HCT116 (cell line): Measurements from ENCODE around the gene USP28. TPM values are rescaled to one million over a fixed set of nuclear protein-coding genes. Genes with fewer than 3 reads are reported as not detected.

Experiments
- ATAC-seq: fragments of 200-7000 bp; cut with Tn5 transposase; 2 replicates; pipeline ENCODE4 v1.9.1; 2020; ENCODE audit warnings: mild to moderate bottlenecking, moderate library complexity
- BruUV-seq: library from RNA; stranded (reverse); fragments of 400-500 nt; replicated peaks from 2 replicates; lab custom pipeline; 2021; lab: Mats Ljungman, UMichigan
- CTCF ChIA-PET: fragments of 300-600 bp; sonication (Branson Sonifier 250); formaldehyde crosslinking; loops from one replicate; lab custom pipeline; 2021; ENCODE audit warnings: antibody characterized with exemption; lab: Charles Lee
- POLR2A ChIA-PET: fragments of 300-600, 350-600 bp; sonication (Branson Sonifier 250); formaldehyde crosslinking; loops from one replicate; lab custom pipeline; 2021; ENCODE audit warnings: antibody characterized with exemption; lab: Charles Lee
- RAD21 ChIA-PET, 2 experiments: fragments of 300-600 bp; sonication (Branson Sonifier 250); formaldehyde crosslinking; loops; one replicate each; lab custom pipeline; 2023; ENCODE audit warnings: low total read pairs in 2 of 2; ENCODE audit not compliant: uncharacterized antibody in 2 of 2, unreplicated experiment in 2 of 2, low non-redundant PET in 1 of 2; lab: Charles Lee
- DNase-seq: peaks from one replicate; pipeline ENCODE4 v3.0.0-alpha.2; 2010; ENCODE audit warnings: low read depth, low spot score
- H2AFZ ChIP-seq: fragments of 200-600 bp; shearing (Covaris generic), sonication (generic); 2 replicates; pipeline ENCODE4 v1.6.1; 2017; ENCODE audit warnings: low read depth, mixed run types, mixed read lengths, antibody characterized with exemption, low read length; ENCODE audit not compliant: poor library complexity, severe bottlenecking
- H3K27ac ChIP-seq: 2 replicates; pipeline ENCODE4 v1.5.1; 2012; ENCODE audit warnings: low read depth, low read length
- H3K27me3 ChIP-seq: fragments of 200-600 bp; sonication (generic); 2 replicates; pipeline ENCODE4 v1.6.1; 2016; ENCODE audit warnings: mixed run types, low read length, mixed read lengths; ENCODE audit not compliant: insufficient read depth
- H3K36me3 ChIP-seq, 2 experiments: fragments of 200-500 bp in 1 of 2; fragments of 200-600 bp in 1 of 2; sonication (Bioruptor generic) in 1 of 2; sonication (generic) in 1 of 2; 2 replicates each; pipeline versions ENCODE4 v1.5.1 to v1.6.1; 2014 to 2016; ENCODE audit warnings: low read length in 2 of 2, inconsistent platforms in 1 of 2, mixed read lengths in 1 of 2, mixed run types in 1 of 2; ENCODE audit not compliant: insufficient read depth in 2 of 2, control insufficient read depth in 1 of 2
- H3K4me1 ChIP-seq, 2 experiments: fragments of 200-600 bp in 1 of 2; sonication (generic) in 1 of 2; 2 replicates each; pipeline versions ENCODE4 v1.5.1 to v1.6.1; 2012 to 2017; ENCODE audit warnings: low read length in 2 of 2, inconsistent platforms in 1 of 2, mild to moderate bottlenecking in 1 of 2, mixed read lengths in 1 of 2, mixed run types in 1 of 2, moderate library complexity in 1 of 2; ENCODE audit not compliant: insufficient read depth in 2 of 2, control insufficient read depth in 1 of 2
- H3K4me2 ChIP-seq: fragments of 200-600 bp; sonication (generic); 2 replicates; pipeline ENCODE4 v1.6.1; 2017; ENCODE audit warnings: mixed run types, low read length, mixed read lengths
- H3K4me3 ChIP-seq, 2 experiments: fragments of 200-600 bp in 1 of 2; sonication (generic) in 1 of 2; replicated peaks in 1 of 2; 2 replicates each; pipeline ENCODE4 v1.5.1; 2011 to 2016; ENCODE audit warnings: low read length in 2 of 2, control low read depth in 1 of 2, low read depth in 1 of 2, mild to moderate bottlenecking in 1 of 2, mixed read lengths in 1 of 2, mixed run types in 1 of 2
- H3K79me2 ChIP-seq: fragments of 200-600 bp; sonication (generic); 2 replicates; pipeline ENCODE4 v1.6.1; 2017; ENCODE audit warnings: mild to moderate bottlenecking, mixed run types, low read length, moderate library complexity, mixed read lengths; ENCODE audit not compliant: insufficient read depth
- H3K9ac ChIP-seq: fragments of 200-600 bp; sonication (generic); 2 replicates; pipeline ENCODE4 v1.6.1; 2016; ENCODE audit warnings: low read length, mixed read lengths
- H3K9me2 ChIP-seq: fragments of 200-600 bp; sonication (generic), shearing (Covaris generic); 2 replicates; pipeline ENCODE4 v1.6.1; 2017; ENCODE audit warnings: mixed run types, mild to moderate bottlenecking, moderate library complexity; ENCODE audit not compliant: insufficient read depth
- H3K9me3 ChIP-seq, 2 experiments: fragments of 200-500 bp in 1 of 2; fragments of 200-600 bp in 1 of 2; sonication (Bioruptor generic) in 1 of 2; sonication (generic) in 1 of 2; 2 replicates each; pipeline ENCODE4 v1.6.1; 2014 to 2017; ENCODE audit warnings: low read length in 2 of 2, mixed read lengths in 2 of 2, inconsistent platforms in 1 of 2, low read depth in 1 of 2, mild to moderate bottlenecking in 1 of 2, mixed run types in 1 of 2, moderate library complexity in 1 of 2; ENCODE audit not compliant: control insufficient read depth in 1 of 2, insufficient read depth in 1 of 2
- H4K20me1 ChIP-seq: fragments of 200-600 bp; sonication (generic), shearing (Covaris generic); 2 replicates; pipeline ENCODE4 v1.6.1; 2017; ENCODE audit warnings: mixed run types, mild to moderate bottlenecking, moderate library complexity; ENCODE audit not compliant: insufficient read depth
- CEBPB ChIP-seq: IDR thresholded peaks from 2 replicates; pipeline ENCODE4 v1.6.1; 2012; ENCODE audit warnings: low read depth
- JUND ChIP-seq: IDR thresholded peaks from 2 replicates; pipeline ENCODE4 v1.6.1; 2012
- POLR2A ChIP-seq: IDR thresholded peaks from 2 replicates; pipeline ENCODE4 v1.7.0; 2011; ENCODE audit warnings: borderline replicate concordance; ENCODE audit not compliant: insufficient read depth, insufficient read length; ENCODE audit errors: extremely low read depth
- POLR2AphosphoS5 ChIP-seq: IDR thresholded peaks from 2 replicates; pipeline ENCODE4 v1.6.1; 2011; ENCODE audit warnings: mild to moderate bottlenecking, low read depth, low read length, moderate library complexity
- RAD21 ChIP-seq: IDR thresholded peaks from 2 replicates; pipeline ENCODE4 v1.6.1; 2012; ENCODE audit warnings: low read depth, mild to moderate bottlenecking
- SIN3A ChIP-seq: IDR thresholded peaks from 2 replicates; pipeline ENCODE4 v1.6.1; 2012; ENCODE audit warnings: low read depth
- SP1 ChIP-seq: IDR thresholded peaks from 2 replicates; pipeline ENCODE4 v1.6.1; 2012; ENCODE audit warnings: low read depth
- TCF7L2 ChIP-seq: IDR thresholded peaks from 2 replicates; pipeline ENCODE4 v1.7.0; 2011; ENCODE audit warnings: borderline replicate concordance, inconsistent platforms; ENCODE audit not compliant: insufficient read depth, insufficient read length; ENCODE audit errors: extremely low read depth
- YY1 ChIP-seq: IDR thresholded peaks from 2 replicates; pipeline ENCODE4 v1.6.1; 2011; ENCODE audit warnings: low read length, low read depth, moderate library complexity, mild to moderate bottlenecking; ENCODE audit not compliant: insufficient replicate concordance; ENCODE audit errors: extremely low read depth
- ZFX ChIP-seq: fragments of 450-650 bp; IDR thresholded peaks from 2 replicates; pipeline ENCODE4 v1.6.1; 2017
- ZNF274 ChIP-seq: fragments of 200-500 bp; sonication (Bioruptor generic); IDR thresholded peaks from 2 replicates; pipeline ENCODE4 v1.6.1; 2014; ENCODE audit warnings: mild to moderate bottlenecking, low read depth, low read length, inconsistent platforms
- intact Hi-C: fragments of 100-400 bp; cut with micrococcal nuclease; formaldehyde crosslinking; loops from 2 replicates; pipeline ENCODE4 v1.10.0; 2022
- total RNA-seq: library from RNA; stranded (reverse); gene quantifications from one replicate; pipeline ENCODE4 v1.2.1, GENCODE V29; 2021; ENCODE audit not compliant: unreplicated experiment
- TF ChIP-seq, protein P1 (sequence below): IDR thresholded peaks from 2 replicates; pipeline ENCODE4 v1.6.1; 2012
- TF ChIP-seq, protein P2 (sequence below): IDR thresholded peaks from 2 replicates; pipeline ENCODE4 v1.6.1; 2012
- TF ChIP-seq, protein P3 (sequence below): IDR thresholded peaks from 2 replicates; pipeline ENCODE4 v1.6.1; 2011; ENCODE audit warnings: mild to moderate bottlenecking, low read length, moderate library complexity; ENCODE audit not compliant: insufficient replicate concordance; ENCODE audit errors: extremely low read depth
- TF ChIP-seq, protein P4 (sequence below): IDR thresholded peaks from 2 replicates; pipeline ENCODE4 v1.6.1; 2012; ENCODE audit warnings: low read depth
- TF ChIP-seq, protein P5 (sequence below), 3 experiments: fragments of 200-600 bp in 1 of 3; sonication (generic) in 1 of 3; IDR thresholded peaks in 2 of 3; conservative IDR thresholded peaks in 1 of 3; 2 replicates each; pipeline ENCODE4 v1.5.1; 2012 to 2017; ENCODE audit warnings: low read depth in 2 of 3, low read length in 2 of 3, antibody characterized with exemption in 1 of 3, borderline replicate concordance in 1 of 3, control low read depth in 1 of 3, mild to moderate bottlenecking in 1 of 3, mixed read lengths in 1 of 3, mixed run types in 1 of 3, moderate library complexity in 1 of 3; ENCODE audit not compliant: insufficient read depth in 1 of 3

The USP28 gene
- total RNA-seq, 1 experiment from 2014 or later, result 23.5 TPM

DNA sequence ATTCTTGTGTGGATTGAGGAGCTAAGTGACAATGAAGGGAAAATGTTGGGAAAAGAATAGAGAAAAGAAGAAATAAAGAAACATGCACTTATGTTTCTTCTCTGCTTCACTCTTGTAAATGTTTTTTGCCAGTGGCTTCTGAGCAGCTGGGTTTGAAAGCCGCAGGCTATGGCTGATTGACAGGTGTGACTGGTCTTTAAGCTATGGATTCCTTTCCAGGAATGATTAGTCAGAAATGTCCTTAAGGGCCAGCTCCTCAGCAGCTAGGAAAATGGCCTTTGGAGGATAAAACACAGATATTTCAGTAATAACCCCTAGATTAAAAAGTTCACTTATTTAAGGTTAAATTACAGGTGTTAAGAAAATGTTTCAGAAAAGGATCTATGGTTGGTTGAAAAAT, 6.5 kb upstream of the USP28 start:
- POLR2A ChIA-PET, result no interaction called here
- no peaks in the 10 kb centered on the region; a peak in 1 of 4 replicates for H3K4me1 ChIP-seq
- no peak overlapping the region for H3K9ac ChIP-seq
- no peak overlapping the region for H3K4me3 ChIP-seq
- no peaks in the 10 kb centered on the region for H4K20me1 ChIP-seq
- no TSS peak for BruUV-seq
- H3K9me3 ChIP-seq, result no peaks in the 10 kb centered on the region
- no peaks in the 10 kb centered on the region for H3K9me2 ChIP-seq
- no peak for TF ChIP-seq RAD21
- TF ChIP-seq, protein P1, sequence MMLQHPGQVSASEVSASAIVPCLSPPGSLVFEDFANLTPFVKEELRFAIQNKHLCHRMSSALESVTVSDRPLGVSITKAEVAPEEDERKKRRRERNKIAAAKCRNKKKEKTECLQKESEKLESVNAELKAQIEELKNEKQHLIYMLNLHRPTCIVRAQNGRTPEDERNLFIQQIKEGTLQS, result no peak
- no peak for TF ChIP-seq JUND
- no peak for TF ChIP-seq YY1
- no peak for TF ChIP-seq ZFX
- TF ChIP-seq, protein P2, sequence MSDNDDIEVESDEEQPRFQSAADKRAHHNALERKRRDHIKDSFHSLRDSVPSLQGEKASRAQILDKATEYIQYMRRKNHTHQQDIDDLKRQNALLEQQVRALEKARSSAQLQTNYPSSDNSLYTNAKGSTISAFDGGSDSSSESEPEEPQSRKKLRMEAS, result no peak
- TF ChIP-seq, protein P3, sequence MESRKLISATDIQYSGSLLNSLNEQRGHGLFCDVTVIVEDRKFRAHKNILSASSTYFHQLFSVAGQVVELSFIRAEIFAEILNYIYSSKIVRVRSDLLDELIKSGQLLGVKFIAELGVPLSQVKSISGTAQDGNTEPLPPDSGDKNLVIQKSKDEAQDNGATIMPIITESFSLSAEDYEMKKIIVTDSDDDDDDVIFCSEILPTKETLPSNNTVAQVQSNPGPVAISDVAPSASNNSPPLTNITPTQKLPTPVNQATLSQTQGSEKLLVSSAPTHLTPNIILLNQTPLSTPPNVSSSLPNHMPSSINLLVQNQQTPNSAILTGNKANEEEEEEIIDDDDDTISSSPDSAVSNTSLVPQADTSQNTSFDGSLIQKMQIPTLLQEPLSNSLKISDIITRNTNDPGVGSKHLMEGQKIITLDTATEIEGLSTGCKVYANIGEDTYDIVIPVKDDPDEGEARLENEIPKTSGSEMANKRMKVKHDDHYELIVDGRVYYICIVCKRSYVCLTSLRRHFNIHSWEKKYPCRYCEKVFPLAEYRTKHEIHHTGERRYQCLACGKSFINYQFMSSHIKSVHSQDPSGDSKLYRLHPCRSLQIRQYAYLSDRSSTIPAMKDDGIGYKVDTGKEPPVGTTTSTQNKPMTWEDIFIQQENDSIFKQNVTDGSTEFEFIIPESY, result no peak
- no peak for TF ChIP-seq ZNF274
- TF ChIP-seq CEBPB, result no peak
- TF ChIP-seq, protein P4, sequence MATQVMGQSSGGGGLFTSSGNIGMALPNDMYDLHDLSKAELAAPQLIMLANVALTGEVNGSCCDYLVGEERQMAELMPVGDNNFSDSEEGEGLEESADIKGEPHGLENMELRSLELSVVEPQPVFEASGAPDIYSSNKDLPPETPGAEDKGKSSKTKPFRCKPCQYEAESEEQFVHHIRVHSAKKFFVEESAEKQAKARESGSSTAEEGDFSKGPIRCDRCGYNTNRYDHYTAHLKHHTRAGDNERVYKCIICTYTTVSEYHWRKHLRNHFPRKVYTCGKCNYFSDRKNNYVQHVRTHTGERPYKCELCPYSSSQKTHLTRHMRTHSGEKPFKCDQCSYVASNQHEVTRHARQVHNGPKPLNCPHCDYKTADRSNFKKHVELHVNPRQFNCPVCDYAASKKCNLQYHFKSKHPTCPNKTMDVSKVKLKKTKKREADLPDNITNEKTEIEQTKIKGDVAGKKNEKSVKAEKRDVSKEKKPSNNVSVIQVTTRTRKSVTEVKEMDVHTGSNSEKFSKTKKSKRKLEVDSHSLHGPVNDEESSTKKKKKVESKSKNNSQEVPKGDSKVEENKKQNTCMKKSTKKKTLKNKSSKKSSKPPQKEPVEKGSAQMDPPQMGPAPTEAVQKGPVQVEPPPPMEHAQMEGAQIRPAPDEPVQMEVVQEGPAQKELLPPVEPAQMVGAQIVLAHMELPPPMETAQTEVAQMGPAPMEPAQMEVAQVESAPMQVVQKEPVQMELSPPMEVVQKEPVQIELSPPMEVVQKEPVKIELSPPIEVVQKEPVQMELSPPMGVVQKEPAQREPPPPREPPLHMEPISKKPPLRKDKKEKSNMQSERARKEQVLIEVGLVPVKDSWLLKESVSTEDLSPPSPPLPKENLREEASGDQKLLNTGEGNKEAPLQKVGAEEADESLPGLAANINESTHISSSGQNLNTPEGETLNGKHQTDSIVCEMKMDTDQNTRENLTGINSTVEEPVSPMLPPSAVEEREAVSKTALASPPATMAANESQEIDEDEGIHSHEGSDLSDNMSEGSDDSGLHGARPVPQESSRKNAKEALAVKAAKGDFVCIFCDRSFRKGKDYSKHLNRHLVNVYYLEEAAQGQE, result no peak
- no peak for TF ChIP-seq TCF7L2
- no peak for TF ChIP-seq POLR2AphosphoS5
- no peak for TF ChIP-seq SIN3A
- TF ChIP-seq, protein P5, sequence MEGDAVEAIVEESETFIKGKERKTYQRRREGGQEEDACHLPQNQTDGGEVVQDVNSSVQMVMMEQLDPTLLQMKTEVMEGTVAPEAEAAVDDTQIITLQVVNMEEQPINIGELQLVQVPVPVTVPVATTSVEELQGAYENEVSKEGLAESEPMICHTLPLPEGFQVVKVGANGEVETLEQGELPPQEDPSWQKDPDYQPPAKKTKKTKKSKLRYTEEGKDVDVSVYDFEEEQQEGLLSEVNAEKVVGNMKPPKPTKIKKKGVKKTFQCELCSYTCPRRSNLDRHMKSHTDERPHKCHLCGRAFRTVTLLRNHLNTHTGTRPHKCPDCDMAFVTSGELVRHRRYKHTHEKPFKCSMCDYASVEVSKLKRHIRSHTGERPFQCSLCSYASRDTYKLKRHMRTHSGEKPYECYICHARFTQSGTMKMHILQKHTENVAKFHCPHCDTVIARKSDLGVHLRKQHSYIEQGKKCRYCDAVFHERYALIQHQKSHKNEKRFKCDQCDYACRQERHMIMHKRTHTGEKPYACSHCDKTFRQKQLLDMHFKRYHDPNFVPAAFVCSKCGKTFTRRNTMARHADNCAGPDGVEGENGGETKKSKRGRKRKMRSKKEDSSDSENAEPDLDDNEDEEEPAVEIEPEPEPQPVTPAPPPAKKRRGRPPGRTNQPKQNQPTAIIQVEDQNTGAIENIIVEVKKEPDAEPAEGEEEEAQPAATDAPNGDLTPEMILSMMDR (IDR thresholded peaks at IDR 0.05 in 2 of 3, conservative IDR thresholded peaks at IDR 0.05 in 1 of 3; ENCODE audit: borderline replicate concordance in 1 of 3, insufficient read depth in 1 of 3, low read depth in 2 of 3, low read length in 2 of 3), result no peak
- TF ChIP-seq SP1, result no peak
- no peak for TF ChIP-seq POLR2A
- ATAC-seq (no peak), DNase-seq (no peak)
- H3K36me3 ChIP-seq, result no peaks in the 10 kb centered on the region
- no peaks in the 10 kb centered on the region for H3K79me2 ChIP-seq
- CTCF ChIA-PET, result no interaction called here
- H3K27ac ChIP-seq, result no peak overlapping the region
- intact Hi-C loops, result no loop called here
- no peak overlapping the region for H2AFZ ChIP-seq
- RAD21 ChIA-PET, result no interaction called here
- H3K4me2 ChIP-seq, result no peak overlapping the region
- H3K27me3 ChIP-seq, result no peaks in the 10 kb centered on the region
